Lung (tissue), 12 donors: ENCODE results near the gene SPATA12. TPM values are rescaled to one million over a fixed set of nuclear protein-coding genes. Genes with fewer than 3 reads are reported as not detected.

Experiments used
- ATAC-seq: fragments of 200-7000 bp; cut with Tn5 transposase; one replicate; pipeline ENCODE4 v1.9.1; 2020; ENCODE audit warnings: moderate number of reproducible peaks; ENCODE audit not compliant: insufficient read depth, low FRiP score
- DNase-seq, 3 donors: peaks; one replicate each; pipeline ENCODE4 v3.0.0-alpha.2; 2013 to 2017
- H3K27ac ChIP-seq, 2 donors: one replicate each; pipeline ENCODE4 v1.5.1; 2013; ENCODE audit warnings: mild to moderate bottlenecking in 2 of 2, moderate library complexity in 2 of 2, control low read depth in 1 of 2, inconsistent platforms in 1 of 2, low read depth in 1 of 2, low read length in 1 of 2
- H3K27me3 ChIP-seq, 3 donors: one replicate each; pipeline ENCODE4 v1.5.1; 2013; ENCODE audit warnings: low read length in 2 of 3; ENCODE audit not compliant: control insufficient read depth in 3 of 3, insufficient read depth in 3 of 3
- H3K36me3 ChIP-seq, 4 donors: one replicate each; pipeline ENCODE4 v1.5.1; 2013; ENCODE audit warnings: low read length in 4 of 4, mild to moderate bottlenecking in 1 of 4, moderate library complexity in 1 of 4; ENCODE audit not compliant: control insufficient read depth in 4 of 4, insufficient read depth in 4 of 4
- H3K4me1 ChIP-seq, 5 donors: one replicate each; pipeline ENCODE4 v1.5.1; 2013; ENCODE audit warnings: low read length in 5 of 5, mild to moderate bottlenecking in 2 of 5, moderate library complexity in 1 of 5; ENCODE audit not compliant: control insufficient read depth in 5 of 5, insufficient read depth in 5 of 5
- H3K4me3 ChIP-seq: one replicate; pipeline ENCODE4 v1.5.1; 2013; ENCODE audit warnings: mild to moderate bottlenecking, control low read depth, moderate library complexity
- H3K9ac ChIP-seq, 2 donors: one replicate each; pipeline ENCODE4 v1.5.1; 2013; ENCODE audit warnings: low read length in 2 of 2, control low read depth in 1 of 2; ENCODE audit not compliant: insufficient read depth in 1 of 2
- H3K9me3 ChIP-seq, 4 donors: one replicate each; pipeline ENCODE4 v1.5.1; 2013; ENCODE audit warnings: low read length in 3 of 4, mild to moderate bottlenecking in 1 of 4, moderate library complexity in 1 of 4; ENCODE audit not compliant: control insufficient read depth in 4 of 4, insufficient read depth in 3 of 4
- CTCF ChIP-seq: IDR thresholded peaks from 2 replicates; pipeline ENCODE4 v1.5.1; 2012; ENCODE audit warnings: mild to moderate bottlenecking; ENCODE audit errors: control extremely low read depth, extremely low read depth
- WGBS, 2 donors: extraction: QIAGEN DNeasy Blood & Tissue Kit; methylation state at CpG; one replicate each; pipeline ENCODE4 v1.1.7; 2013; 5-methylcytosine and 5-hydroxymethylcytosine counted together
- polyA plus RNA-seq, 2 donors: library from polyadenylated mRNA; stranded (reverse); fragments of 200-250 nt; gene quantifications; one replicate each; pipeline ENCODE4 v1.2.1, GENCODE V29; 2013
- total RNA-seq, 2 donors: library from RNA; depleted of rRNA in 1 of 2; stranded (reverse); fragments of >200 nt in 1 of 2; gene quantifications; one replicate each; pipeline ENCODE4 v1.2.1, GENCODE V29; 2014 to 2021
- donor health status: control.
- donor health status: control.
- donor health status: Bipolar disorder and iron deficiency.
- donor health status: healthy.
- donor health status: DM: yes; HTN: yes; CAD: no.

Gene SPATA12
- total and polyA plus RNA-seq, 4 donors: 0.08 to 0.15 (median 0.08) TPM; not detected in 1

GRCh38 chr3:57120040-57120439 is 59.6 kb downstream of the SPATA12 start:
- no peaks in the 10 kb centered on the region for H3K27me3 ChIP-seq
- H3K36me3 ChIP-seq: no peaks in the 10 kb centered on the region
- no peaks in the 10 kb centered on the region for H3K9me3 ChIP-seq
- H3K4me1 ChIP-seq: peaks cover 0 to 16% (median 11%) of the 10 kb centered on the region in 5 donors
- H3K9ac ChIP-seq: no peak overlapping the region
- DNase-seq: peak in 1 of 3 donors; percentile 64
- ATAC-seq: no peak
- no peak overlapping the region for H3K4me3 ChIP-seq
- no peak overlapping the region for H3K27ac ChIP-seq
- WGBS, 2 donors: 80 to 91% methylated on average over 3 of the region's 3 CpGs
- TF ChIP-seq CTCF: no peak

- Histone ChIP-seq H3K4me3 (no peak overlapping the region), H3K4me1 (peaks cover 0 to 16% (median 11%) of the 10 kb centered on the region in 5 donors), H3K27ac (no peak overlapping the region), H3K27me3 (no peaks in the 10 kb centered on the region), H3K36me3 (no peaks in the 10 kb centered on the region), H3K9me3 (no peaks in the 10 kb centered on the region), H3K9ac (no peak overlapping the region)
- ATAC-seq (no peak), DNase-seq (peak; percentile 74 to 87 (median 85))
- 75 to 87% methylated on average over 10 of the region's 10 CpGs for WGBS, 2 donors
- no peak for TF ChIP-seq CTCF
These were observed 60.1 kb downstream of the SPATA12 start for GRCh38 chr3:57120451-57121174.

Other genes with a start within 250 kb of the SPATA12 start
- 1 to 10 TPM; 1.9 to 4.8 TPM for gene IL17RD, start 104.7 kb downstream of the SPATA12 start, total RNA-seq
- gene IL17RD, start 104.7 kb downstream of the SPATA12 start, polyA plus RNA-seq: under 1 TPM; 0.22 to 0.25 TPM
- gene HESX1, start 139.3 kb downstream of the SPATA12 start, total RNA-seq: 1 to 10 TPM in 1 of 2 donors, under 1 TPM in 1; 0.89 to 1.9 TPM
- gene HESX1, start 139.3 kb downstream of the SPATA12 start, polyA plus RNA-seq: 1 to 10 TPM in 1 of 2 donors, under 1 TPM in 1; 0.76 to 2.9 TPM
- 10 to 100 TPM; 27.0 to 55.2 TPM for gene APPL1, start 167.1 kb downstream of the SPATA12 start, total RNA-seq
- gene APPL1, start 167.1 kb downstream of the SPATA12 start, polyA plus RNA-seq: 10 to 100 TPM; 10.6 to 13.3 TPM
- 1 to 10 TPM in 1 of 2 donors, under 1 TPM in 1; 0.74 to 1.4 TPM for gene ASB14, start 232.0 kb downstream of the SPATA12 start, total RNA-seq
- under 1 TPM; 0.06 to 0.12 TPM for gene ASB14, start 232.0 kb downstream of the SPATA12 start, polyA plus RNA-seq